HL-60 (cell line): ENCODE measurements around the gene KCNAB1.

Source experiments
- GABPA ChIP-seq: IDR thresholded peaks from 2 replicates; pipeline ENCODE4 v1.6.1; 2012; ENCODE audit warnings: low read depth
- POLR2AphosphoS5 ChIP-seq: IDR thresholded peaks from 2 replicates; pipeline ENCODE4 v1.6.1; 2012; ENCODE audit warnings: low read depth
- SPI1 ChIP-seq: IDR thresholded peaks from 2 replicates; pipeline ENCODE4 v1.6.1; 2012; ENCODE audit warnings: low read depth, mild to moderate bottlenecking, borderline replicate concordance
- TF ChIP-seq, protein P1 (sequence below): IDR thresholded peaks from one replicate; pipeline ENCODE4 v1.5.1; 2011; ENCODE audit warnings: low read length, control low read depth, inconsistent platforms; ENCODE audit not compliant: insufficient read depth

DNA sequence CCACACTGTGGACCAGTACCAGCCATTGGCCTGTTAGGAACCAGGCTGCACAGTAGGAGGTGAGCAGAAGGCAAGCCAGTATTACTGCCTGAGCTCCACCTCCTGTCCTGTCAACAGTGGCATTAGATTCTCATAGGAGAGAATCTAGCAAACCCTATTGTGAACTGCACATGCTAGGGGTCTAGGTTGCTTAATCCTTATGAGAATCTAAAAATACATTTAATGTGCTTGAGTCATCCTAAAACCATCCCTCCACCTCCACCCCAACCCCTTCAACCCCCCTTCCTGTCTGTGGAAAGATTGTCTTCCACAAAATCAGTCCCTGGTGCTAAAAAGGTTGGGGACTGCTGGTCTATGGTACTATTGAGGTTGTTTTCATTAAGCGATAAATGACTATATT lies 49.3 kb upstream of the KCNAB1 start:
- TF ChIP-seq, protein P1, sequence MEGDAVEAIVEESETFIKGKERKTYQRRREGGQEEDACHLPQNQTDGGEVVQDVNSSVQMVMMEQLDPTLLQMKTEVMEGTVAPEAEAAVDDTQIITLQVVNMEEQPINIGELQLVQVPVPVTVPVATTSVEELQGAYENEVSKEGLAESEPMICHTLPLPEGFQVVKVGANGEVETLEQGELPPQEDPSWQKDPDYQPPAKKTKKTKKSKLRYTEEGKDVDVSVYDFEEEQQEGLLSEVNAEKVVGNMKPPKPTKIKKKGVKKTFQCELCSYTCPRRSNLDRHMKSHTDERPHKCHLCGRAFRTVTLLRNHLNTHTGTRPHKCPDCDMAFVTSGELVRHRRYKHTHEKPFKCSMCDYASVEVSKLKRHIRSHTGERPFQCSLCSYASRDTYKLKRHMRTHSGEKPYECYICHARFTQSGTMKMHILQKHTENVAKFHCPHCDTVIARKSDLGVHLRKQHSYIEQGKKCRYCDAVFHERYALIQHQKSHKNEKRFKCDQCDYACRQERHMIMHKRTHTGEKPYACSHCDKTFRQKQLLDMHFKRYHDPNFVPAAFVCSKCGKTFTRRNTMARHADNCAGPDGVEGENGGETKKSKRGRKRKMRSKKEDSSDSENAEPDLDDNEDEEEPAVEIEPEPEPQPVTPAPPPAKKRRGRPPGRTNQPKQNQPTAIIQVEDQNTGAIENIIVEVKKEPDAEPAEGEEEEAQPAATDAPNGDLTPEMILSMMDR = no peak
- TF ChIP-seq SPI1 = no peak
- TF ChIP-seq POLR2AphosphoS5 = no peak
- TF ChIP-seq GABPA = no peak
